Activated effector memory CD4-positive, alpha-beta T cell treated with anti-CD3 and anti-CD28 coated beads, Interleukin-2, amount 50 U/mL, for 16 hours (primary cell): Measurements from ENCODE around the gene PPP4R1.

Experiments
- DNase-seq: peaks from one replicate; pipeline ENCODE4 v3.0.0-alpha.2; 2020

The PPP4R1 gene

GRCh38 chr18:9539283-9539682 is 75.1 kb downstream of the PPP4R1 start:
- no peak for DNase-seq

DNA sequence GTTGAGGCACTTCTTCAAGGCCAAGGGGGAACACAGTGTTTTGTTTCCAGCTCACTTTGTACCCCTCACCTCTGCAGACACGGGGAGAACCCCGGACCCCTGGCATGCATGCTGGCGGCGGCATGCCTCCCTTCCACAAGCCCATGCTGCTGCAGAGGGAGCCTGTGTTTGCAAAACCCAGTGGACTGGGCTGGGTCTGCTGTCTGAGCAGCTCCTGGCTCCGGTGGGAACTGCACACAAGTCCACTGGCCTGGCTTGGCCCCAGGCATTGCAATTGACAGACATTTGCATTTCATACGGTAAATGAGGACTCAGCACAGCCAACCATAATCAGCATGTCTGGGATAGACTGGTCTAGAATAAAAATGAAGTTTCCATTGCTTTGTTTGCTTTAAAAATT is 76.7 kb downstream of the PPP4R1 start:
- DNase-seq, result no peak

DNA sequence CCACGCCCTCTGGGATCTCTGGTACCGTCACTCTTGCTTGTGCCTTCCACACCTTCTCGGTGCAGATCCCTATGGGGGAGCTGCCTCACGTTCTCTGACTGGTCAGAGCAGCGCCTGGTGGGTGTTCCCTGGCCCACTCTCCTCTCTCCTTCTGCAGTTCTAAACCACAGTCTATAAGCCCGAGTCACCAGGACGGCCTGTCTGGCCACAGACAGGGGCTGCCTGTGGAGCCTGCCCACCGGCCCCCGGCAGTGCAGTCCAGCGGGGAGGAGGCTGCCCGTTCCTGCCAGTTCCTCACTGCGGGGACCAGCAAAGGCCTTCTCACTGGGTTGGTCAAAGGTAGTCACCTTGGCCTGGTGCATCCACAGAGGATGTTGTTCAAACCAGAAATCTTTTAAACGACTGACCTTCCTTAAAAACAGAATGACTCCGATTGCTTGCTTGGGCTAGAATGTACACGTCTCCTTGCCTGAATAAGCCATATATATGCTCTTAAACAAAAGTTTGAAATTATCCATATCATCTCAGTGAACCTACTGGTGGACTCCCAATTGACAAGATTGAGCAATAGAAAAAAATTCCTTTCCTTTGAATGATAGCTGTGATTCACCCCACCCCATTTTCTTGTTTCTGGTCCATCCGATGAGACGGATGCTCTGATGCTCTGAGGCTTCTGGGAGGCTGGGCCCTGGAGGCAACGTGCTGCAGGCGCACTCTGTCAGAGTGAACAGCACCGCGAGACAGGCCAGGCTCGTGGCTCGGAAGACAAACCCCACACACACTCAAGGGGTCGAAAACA is 77.8 kb downstream of the PPP4R1 start:
- DNase-seq, result no peak

GRCh38 chr18:9535430-9535991 is 78.8 kb downstream of the PPP4R1 start:
- DNase-seq, result no peak

- DNase-seq, result no peak
Measured at GRCh38 chr18:9534844-9535243, 79.5 kb downstream of the PPP4R1 start.

DNA sequence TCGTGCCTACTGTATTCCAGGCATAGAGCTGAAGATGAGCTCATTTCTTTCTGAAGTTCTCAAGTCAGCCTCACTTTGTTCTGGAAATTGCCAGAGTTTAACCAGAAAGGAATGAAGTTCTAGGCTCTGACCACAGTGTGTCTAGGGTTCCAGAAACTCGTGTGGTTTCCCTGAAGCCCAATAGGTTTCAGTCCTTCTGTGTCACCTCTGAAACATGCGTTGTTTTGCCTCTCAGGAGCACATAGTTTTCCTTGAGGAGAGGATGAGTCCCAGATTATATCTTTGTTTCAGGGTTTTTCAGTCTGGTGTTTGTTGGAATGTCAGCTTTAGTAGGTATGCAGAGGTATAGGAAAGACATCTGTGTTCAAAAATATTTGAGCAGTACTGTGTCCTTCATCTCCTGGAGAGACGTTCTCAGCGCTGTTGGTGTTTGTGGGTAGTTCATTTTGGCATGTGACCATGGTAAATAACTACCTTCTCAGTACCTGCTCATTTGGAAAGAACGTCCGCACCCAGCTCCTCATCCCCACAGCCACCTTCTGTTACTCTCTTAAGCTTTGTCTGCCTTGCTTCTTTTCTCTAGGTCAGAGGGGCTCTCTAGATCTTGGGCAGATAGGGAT is 82.5 kb downstream of the PPP4R1 start:
- no peak for DNase-seq

GRCh38 chr18:9530226-9531009 is 83.9 kb downstream of the PPP4R1 start:
- DNase-seq, result no peak

- DNase-seq, result no peak
Measured at GRCh38 chr18:9526458-9526857, 87.9 kb downstream of the PPP4R1 start.

DNA sequence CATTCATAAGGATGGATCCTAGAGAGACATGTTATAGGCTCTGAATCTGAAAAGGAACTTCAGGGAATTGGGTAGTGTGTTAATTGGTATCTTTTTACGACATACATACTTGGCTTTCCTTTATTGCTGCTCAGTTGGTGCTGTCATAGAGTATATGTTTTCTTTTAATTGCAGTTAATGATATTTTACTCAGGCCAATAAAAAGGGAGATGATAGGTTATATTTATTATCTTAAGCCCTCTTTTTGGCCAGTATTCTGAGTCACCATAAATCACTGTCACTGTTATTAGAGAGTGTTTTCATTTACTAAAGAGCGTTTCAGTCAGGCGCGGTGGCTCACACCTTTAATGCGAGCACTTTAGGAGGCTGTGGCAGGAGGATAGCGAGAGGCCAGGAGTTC is 91.4 kb downstream of the PPP4R1 start:
- DNase-seq, result no peak

GRCh38 chr18:9521770-9522169 is 92.6 kb downstream of the PPP4R1 start:
- DNase-seq, result no peak

- no peak for DNase-seq
Measured at GRCh38 chr18:9520666-9521065, 93.7 kb downstream of the PPP4R1 start.

DNA sequence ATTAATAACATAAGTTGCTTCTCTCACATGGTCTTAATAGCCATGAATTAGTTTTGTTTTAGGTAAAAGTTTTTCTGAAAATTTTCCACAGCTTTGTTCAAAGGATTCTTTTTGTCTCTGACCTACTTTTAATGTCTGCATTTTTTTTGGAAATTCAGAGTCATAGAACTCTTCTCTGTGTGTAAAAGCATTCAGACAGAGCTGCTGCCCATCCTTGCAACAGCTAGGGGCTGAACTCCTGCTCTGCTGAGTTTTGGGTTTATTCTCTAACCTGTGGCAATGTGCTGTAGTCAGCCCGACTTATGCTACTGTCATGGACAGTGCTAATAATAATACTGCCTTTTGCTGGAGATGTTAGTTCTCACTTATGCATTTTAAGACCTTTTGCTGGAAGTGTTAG is 95.0 kb downstream of the PPP4R1 start:
- no peak for DNase-seq

- DNase-seq, result no peak
Measured at GRCh38 chr18:9517869-9518268, 96.5 kb downstream of the PPP4R1 start.

GRCh38 chr18:9516437-9517064 is 97.8 kb downstream of the PPP4R1 start:
- no peak for DNase-seq

DNA sequence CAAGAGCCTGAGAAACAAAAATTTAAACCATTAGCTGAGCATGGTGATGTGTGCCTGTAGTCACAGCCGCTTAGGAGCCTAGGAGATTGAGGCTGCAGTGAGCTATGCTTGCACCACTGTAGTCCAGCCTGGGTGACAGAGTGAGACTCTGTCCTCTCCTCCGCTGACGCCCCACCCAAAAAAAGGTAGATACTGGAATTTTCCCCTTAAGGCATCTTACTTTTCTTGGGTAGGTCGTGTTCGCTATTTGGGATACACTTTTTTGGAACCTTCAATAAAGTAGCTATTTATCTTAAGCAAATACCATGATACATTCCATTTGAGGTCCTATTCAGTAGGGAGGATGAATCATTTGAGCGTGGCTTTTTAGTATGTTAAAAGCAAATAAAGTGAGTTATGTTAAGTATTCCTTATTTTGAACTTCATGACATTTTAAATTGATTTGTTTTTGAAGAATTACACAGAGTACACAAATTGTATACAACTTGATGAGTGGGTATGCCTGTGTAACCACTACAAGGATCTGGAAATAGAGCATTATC is 100.3 kb downstream of the PPP4R1 start:
- DNase-seq, result no peak

GRCh38 chr18:9508446-9509025 is 105.8 kb downstream of the PPP4R1 start:
- no peak for DNase-seq

- no peak for DNase-seq
Measured at GRCh38 chr18:9507565-9508088, 106.7 kb downstream of the PPP4R1 start.

DNA sequence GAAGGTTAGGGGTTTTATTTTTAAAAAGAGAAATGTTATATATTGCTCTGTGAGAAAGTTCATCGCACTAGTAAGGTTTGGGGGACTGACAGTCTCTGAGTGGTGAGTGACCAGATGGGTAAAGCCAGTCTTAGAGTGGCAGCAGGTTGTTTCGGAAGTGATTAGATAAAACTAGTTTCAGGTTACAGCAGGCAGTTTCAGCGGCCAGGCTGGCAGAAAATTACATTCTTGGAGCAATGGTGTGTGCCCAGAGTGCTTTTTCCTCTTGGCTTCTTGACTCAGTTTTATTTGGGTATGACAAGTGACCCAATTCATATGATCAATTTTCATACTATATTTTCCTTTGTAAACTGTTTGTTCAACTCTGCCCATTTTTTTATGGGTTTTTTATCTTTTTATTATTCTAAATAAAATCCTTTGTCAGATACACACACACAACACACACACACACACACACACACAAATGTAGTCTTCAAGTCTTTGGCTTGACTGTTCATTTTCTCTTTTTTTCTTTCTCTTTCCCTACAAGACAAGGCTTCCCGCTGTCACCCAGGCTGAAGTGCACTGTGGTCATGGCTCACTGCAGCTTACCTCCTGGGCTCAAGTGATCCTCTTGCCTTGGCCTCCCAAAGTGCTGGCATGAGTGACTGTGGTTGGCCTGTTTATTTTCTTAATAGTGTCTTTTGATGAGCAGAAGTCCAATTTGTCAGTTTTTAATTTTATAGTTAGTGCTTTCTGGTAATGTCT is 108.1 kb downstream of the PPP4R1 start:
- no peak for DNase-seq
